Epithelial cell of prostate (primary cell): ENCODE results near the gene VSX1.

Experiments
- DNase-seq: peaks from one replicate; pipeline ENCODE4 v3.0.0-alpha.2; 2011; ENCODE audit warnings: low read depth, low spot score
- H3K27ac ChIP-seq: fragments of 450-650 bp; 2 replicates; pipeline ENCODE4 v1.5.1; 2017; ENCODE audit warnings: mild to moderate bottlenecking

The VSX1 gene

GRCh38 chr20:25043499-25044260, 38.3 kb downstream of the VSX1 start:
- no peak overlapping the region for H3K27ac ChIP-seq
- DNase-seq: no peak

DNA sequence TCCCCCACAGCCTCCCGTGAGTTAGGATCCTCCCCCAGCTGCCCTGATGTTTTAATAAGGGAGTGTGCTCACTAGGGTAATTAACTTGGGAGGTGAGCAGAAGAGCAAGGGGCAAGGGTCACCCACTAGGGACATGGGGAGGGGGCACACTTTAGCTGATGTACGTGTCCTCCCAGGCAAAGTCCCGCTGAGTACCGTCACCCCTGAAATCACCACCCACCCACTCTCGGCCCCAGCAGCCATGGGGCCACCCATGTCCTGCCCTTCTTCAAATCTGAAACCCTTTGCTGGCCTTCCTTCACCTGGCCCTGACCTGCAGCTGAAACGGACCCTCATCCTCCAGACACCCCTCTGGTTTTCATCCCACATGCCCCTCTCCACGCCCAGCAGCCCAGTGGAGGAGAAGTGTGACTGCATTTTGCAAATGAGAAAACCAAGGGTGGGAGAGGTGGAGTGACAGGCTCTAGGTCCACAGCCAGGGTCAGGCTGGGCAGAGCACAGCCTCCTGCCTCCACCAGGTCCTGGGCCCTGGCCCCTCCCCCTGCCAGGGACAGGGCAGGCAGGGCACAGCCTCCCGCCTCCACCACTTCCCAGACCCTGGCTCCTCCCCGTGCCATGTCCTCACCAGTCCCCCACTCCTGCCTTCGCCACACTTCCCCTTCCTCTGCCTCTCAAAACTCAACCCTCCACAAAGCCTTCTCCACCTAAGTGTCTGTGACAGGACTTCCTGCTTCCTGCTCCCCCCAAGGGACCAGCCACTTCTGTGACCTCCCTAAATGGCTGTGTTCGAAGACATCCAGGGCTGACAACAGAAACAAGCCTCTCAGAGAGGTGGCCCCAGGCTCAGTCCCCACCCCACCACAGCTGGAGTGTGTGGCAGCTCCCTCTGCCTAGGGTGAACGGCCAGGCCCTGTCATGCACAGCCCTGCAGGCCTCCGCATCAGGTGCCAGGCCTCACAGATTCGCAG, 39.1 kb downstream of the VSX1 start:
- DNase-seq: no peak
- no peak overlapping the region for H3K27ac ChIP-seq

- H3K27ac ChIP-seq: no peak overlapping the region
- DNase-seq: no peak
Observed at GRCh38 chr20:25041813-25042530, 40.0 kb downstream of the VSX1 start.

DNA sequence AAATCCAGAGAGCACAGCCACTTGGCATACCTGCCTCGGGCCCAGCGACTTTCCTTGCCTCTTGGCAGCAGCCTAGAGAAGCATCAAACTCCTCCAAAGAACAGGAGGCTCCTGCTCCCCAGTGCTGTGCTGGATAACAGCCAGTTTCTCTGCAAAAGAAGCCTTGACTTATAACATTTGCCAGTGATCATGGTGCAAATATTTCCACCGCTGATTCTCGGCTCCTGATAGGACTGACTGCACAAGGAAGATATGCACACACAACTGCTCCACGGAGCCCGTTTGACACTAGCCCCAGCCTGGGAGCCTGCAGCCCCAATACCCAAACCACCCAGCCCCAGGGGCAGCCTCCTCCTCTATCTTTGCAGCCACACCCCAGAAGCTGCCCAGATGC, 41.5 kb downstream of the VSX1 start:
- DNase-seq: no peak
- no peak overlapping the region for H3K27ac ChIP-seq

GRCh38 chr20:25039697-25040437, 42.1 kb downstream of the VSX1 start:
- no peak for DNase-seq
- H3K27ac ChIP-seq: no peak overlapping the region

GRCh38 chr20:25038591-25039015, 43.3 kb downstream of the VSX1 start:
- H3K27ac ChIP-seq: no peak overlapping the region
- DNase-seq: no peak

GRCh38 chr20:25038103-25038410, 43.9 kb downstream of the VSX1 start:
- H3K27ac ChIP-seq: no peak overlapping the region
- DNase-seq: no peak

DNA sequence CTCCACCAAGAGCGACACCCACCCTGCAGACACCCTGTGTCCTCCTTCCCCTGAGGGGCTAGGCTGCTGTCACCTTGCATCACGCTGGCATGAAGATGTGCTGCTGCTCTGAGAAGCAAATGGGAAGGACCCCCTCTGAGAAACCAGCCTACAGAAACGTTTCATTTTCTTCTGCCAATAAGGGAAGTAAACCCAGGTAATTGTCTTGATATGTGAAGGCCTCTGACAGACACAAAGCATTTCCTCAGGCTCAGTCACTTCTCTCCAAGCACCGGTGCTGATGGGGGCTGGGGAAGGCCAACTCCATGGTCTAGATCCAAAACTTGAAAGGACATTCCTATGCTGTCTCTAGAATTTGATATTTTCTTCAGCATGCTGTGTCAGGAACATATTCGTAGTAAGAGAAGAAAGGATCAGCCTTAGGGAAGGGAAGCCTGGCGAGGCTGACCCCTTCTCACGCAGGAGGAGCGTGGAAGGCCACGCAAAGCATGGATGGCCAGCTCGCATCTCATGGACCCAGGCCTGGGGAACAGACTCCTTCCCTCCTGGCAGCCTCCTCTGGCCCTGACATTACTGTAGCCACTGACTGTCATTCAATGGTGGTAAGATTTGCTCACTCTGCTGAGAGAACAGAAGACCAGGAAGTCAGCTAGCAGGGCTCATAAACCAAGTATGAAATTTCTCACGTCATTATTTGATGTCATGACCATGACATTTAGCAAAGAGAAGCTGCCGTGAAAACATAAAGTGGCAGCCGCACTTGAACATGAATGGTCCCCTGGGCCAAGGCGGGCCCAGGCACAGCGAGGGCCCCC, 44.4 kb downstream of the VSX1 start:
- DNase-seq: no peak
- no peak overlapping the region for H3K27ac ChIP-seq

DNA sequence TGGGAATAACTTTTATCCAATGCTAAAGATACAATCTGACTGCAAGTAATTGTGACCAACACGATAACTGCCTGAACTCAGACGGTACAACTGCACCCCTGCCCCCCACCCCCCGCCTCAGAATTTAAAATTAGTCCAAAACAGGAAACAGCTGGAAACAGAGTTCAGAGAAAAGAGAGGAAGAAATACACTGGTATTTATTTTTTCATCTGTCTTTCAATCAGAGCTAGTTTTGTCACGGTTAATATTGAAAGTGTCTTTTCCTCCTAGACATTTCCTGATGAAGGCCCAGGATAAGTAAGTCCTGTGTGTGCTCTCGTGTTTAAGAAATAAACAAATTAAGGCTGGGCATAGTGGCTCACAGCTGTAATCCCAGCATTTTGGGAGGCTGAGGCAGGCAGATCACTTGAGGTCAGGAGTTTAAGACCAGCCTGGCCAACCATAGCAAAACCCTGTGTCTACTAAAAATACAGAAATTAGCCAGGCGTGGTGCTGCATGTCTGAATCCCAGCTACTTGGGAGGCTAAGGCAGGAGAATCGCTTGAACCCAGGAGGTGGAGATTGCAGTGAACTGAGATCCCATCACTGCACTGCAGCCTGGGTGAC, 45.5 kb downstream of the VSX1 start:
- H3K27ac ChIP-seq: no peak overlapping the region
- no peak for DNase-seq

DNA sequence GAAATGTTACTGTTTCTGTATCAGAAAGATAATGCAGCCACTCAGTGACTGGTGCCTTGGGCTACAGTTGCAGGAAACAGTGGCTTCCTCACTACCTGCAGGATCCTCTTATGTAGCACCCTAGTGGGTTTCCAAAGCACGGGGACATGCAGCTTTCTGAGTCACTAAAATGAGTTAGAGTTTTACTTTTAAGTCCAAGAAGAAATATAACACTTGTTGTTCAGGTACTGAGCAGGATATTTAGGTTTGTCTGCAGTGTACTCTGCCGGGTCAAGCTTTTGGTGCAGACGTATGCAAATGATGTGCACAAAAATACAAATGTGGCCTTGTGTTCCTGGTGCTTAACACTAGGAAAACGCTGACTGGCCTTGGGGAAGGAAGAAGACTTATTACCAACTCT, 46.0 kb downstream of the VSX1 start:
- no peak for DNase-seq
- H3K27ac ChIP-seq: no peak overlapping the region

DNA sequence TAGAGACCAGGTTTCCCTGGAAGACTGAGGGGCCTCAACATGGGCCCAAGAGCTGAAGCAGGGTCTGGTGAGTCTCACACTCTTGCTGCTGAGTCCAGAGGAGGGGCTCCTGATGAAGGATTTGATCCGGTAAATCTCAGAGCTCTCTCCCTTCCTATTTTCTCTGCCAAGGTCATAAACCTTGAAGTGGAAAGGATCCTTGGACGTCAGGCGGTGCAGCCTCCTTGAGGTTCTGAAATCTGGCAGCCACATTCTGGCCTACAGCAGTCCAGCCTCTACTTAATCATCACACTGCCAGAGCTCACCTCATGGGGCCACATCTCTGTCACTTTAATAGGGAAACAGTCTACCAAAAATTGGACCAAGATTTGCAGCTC, 48.0 kb downstream of the VSX1 start:
- no peak overlapping the region for H3K27ac ChIP-seq
- no peak for DNase-seq

GRCh38 chr20:25033265-25033923, 48.5 kb downstream of the VSX1 start:
- no peak for DNase-seq
- H3K27ac ChIP-seq: no peak overlapping the region

DNA sequence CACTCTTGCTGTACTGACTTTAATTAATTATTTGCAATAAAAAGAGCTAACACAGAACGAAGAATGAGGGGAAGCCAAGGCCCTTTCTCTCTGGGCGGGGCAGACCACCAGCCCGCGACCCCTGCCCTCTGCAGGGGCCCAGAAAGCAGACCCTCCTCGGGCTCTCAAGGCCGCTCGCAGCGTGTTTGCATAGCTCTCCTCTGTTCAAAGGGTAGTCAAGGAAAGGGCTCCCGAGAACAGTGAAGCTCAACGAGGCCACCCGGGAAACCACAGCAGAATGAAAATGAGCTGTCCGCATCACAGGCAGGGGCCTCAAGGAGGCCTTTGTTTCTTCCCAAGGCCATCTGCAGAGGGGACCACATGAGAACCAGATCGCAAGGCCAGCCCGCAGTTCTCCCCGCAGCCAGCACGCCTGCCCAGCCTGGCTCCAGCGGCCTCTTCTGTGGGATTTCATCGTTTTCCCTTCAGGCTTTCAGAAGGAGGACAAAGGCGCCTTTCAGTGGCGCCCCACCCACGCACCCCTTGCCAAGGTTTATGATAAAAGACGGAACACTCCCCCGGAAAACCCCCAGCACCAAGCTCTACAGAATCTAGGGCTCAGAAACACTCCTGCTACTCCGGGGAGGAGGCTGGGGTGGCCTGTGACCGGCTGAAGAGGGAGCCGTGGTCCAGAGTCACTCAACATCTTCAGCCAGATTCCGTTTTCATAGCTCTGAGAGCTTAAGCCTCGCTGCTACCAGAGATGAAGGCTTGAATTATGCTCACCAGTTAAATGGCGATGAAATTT, 49.3 kb downstream of the VSX1 start:
- H3K27ac ChIP-seq: no peak overlapping the region
- DNase-seq: no peak

DNA sequence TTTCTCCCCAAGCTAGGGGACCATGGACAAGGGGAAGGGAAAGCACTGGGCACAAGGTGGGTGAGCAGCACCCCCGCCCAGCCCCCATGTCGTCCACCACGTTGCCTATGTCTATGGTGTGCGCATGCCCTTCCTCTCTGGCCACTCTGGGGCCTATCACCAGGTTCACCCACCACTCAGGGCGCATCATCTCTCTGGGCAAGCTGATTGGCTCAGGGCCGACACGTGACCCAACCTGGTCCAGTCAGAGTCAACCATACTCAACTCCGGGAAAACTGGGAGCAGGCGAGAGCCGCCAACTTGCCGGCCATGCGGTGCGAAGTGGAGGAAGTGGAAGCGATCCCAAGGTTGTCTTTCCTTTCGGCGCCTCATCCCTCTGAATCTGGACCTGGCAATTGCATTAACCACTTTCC, 49.9 kb downstream of the VSX1 start:
- H3K27ac ChIP-seq: no peak overlapping the region

DNA sequence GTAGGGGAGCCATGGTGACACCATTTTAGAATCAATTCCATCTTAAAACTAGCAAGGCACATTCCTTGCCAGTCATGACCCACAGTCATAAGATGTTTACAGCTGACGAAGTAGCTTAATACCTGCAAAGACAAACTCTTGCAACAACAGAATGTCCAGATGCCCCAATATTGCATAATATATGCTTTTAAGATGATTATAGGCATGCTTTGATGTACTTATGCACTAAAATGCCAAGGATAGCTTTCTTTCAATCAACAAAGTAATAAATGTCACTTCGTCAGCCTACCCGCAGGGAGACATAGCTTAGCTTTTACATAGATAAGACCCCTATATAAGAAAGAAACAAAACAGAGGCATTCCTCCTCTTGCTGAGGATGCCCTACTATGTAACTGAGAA, 50.7 kb downstream of the VSX1 start:
- no peak for DNase-seq
- no peak overlapping the region for H3K27ac ChIP-seq

More for the DNA sequence above, 49.9 kb downstream of the VSX1 start:
- DNase-seq: no peak

GRCh38 chr20:25030649-25031207, 51.2 kb downstream of the VSX1 start:
- DNase-seq: no peak
- H3K27ac ChIP-seq: no peak overlapping the region

GRCh38 chr20:25030007-25030648, 51.8 kb downstream of the VSX1 start:
- no peak overlapping the region for H3K27ac ChIP-seq
- DNase-seq: no peak
